ENCODE results near the gene FGF5.
"Not testable (repeated sequence)": the region's sequence is repeated elsewhere in the genome, so short reads cannot be mapped to it uniquely, and the experiment has no call there.

The FGF5 gene

GRCh38 chr4:80239480-80240150 is 26.8 kb upstream of the FGF5 start:
- H3K4me1 ChIP-seq (ENCODE audit: insufficient read depth, insufficient read length), result no peaks in the 10 kb centered on the region
- no peak for TF ChIP-seq YY1 (IDR thresholded peaks at IDR 0.05; ENCODE audit: insufficient read depth, insufficient read length)
- TF ChIP-seq ZNF274 (IDR thresholded peaks at IDR 0.05; ENCODE audit: low read depth, low read length), result no peak
- no peak for TF ChIP-seq SUZ12 (IDR thresholded peaks at IDR 0.05; ENCODE audit: extremely low read depth, insufficient read depth, insufficient read length)

GRCh38 chr4:80240976-80241375 is 25.5 kb upstream of the FGF5 start:
- H3K9me3 ChIP-seq (ENCODE audit: insufficient read depth, low read length), result no peaks in the 10 kb centered on the region
- H3K27me3 ChIP-seq (ENCODE audit: insufficient read depth, insufficient read length), result no peaks in the 10 kb centered on the region
- TF ChIP-seq SUZ12 (IDR thresholded peaks at IDR 0.05; ENCODE audit: extremely low read depth, insufficient read depth, insufficient read length), result no peak
- H3K4me1 ChIP-seq (ENCODE audit: insufficient read depth, insufficient read length), result no peaks in the 10 kb centered on the region
- H3K4me3 ChIP-seq (ENCODE audit: insufficient read length, low read depth), result no peak overlapping the region
- H3K36me3 ChIP-seq (ENCODE audit: insufficient read depth, insufficient read length, low read length), result no peaks in the 10 kb centered on the region
- no peak overlapping the region for H3K9ac ChIP-seq (ENCODE audit: insufficient read length, low read depth)
- DNase-seq (ENCODE audit: low read depth, low spot score), result no peak

More at GRCh38 chr4:80239480-80240150, 26.8 kb upstream of the FGF5 start:
- Histone ChIP-seq H3K9ac (ENCODE audit: insufficient read length, low read depth) (no peak overlapping the region), H3K4me3 (ENCODE audit: insufficient read length, low read depth) (no peak overlapping the region), H3K9me3 (ENCODE audit: insufficient read depth, low read length) (no peaks in the 10 kb centered on the region), H3K27me3 (ENCODE audit: insufficient read depth, insufficient read length) (no peaks in the 10 kb centered on the region), H3K36me3 (ENCODE audit: insufficient read depth, insufficient read length, low read length) (no peaks in the 10 kb centered on the region)
- no peak for DNase-seq (ENCODE audit: low read depth, low spot score)

- H3K9ac ChIP-seq (ENCODE audit: insufficient read length, low read depth), result no peak overlapping the region
- H3K4me3 ChIP-seq (ENCODE audit: insufficient read length, low read depth), result no peak overlapping the region
- DNase-seq (ENCODE audit: low read depth, low spot score), result no peak
- H3K27me3 ChIP-seq (ENCODE audit: insufficient read depth, insufficient read length), result no peaks in the 10 kb centered on the region
- no peaks in the 10 kb centered on the region for H3K4me1 ChIP-seq (ENCODE audit: insufficient read depth, insufficient read length)
- no peaks in the 10 kb centered on the region for H3K36me3 ChIP-seq (ENCODE audit: insufficient read depth, insufficient read length, low read length)
- TF ChIP-seq YY1 (IDR thresholded peaks at IDR 0.05; ENCODE audit: insufficient read depth, insufficient read length), result no peak
- TF ChIP-seq SUZ12 (IDR thresholded peaks at IDR 0.05; ENCODE audit: extremely low read depth, insufficient read depth, insufficient read length), result no peak
- TF ChIP-seq ZNF274 (IDR thresholded peaks at IDR 0.05; ENCODE audit: low read depth, low read length), result no peak
- H3K9me3 ChIP-seq (ENCODE audit: insufficient read depth, low read length), result no peaks in the 10 kb centered on the region
Measured at GRCh38 chr4:80243274-80244018, 23.0 kb upstream of the FGF5 start.

GRCh38 chr4:80247484-80247883 is 19.0 kb upstream of the FGF5 start:
- H3K36me3 ChIP-seq (ENCODE audit: insufficient read depth, insufficient read length, low read length); H3K4me1 ChIP-seq (ENCODE audit: insufficient read depth, insufficient read length); H3K4me3 ChIP-seq (ENCODE audit: insufficient read length, low read depth); H3K9ac ChIP-seq (ENCODE audit: insufficient read length, low read depth); H3K27me3 ChIP-seq (ENCODE audit: insufficient read depth, insufficient read length); DNase-seq (ENCODE audit: low read depth, low spot score); H3K9me3 ChIP-seq (ENCODE audit: insufficient read depth, low read length): not testable (repeated sequence)

GRCh38 chr4:80249144-80249543 is 17.3 kb upstream of the FGF5 start:
- no peaks in the 10 kb centered on the region for H3K27me3 ChIP-seq (ENCODE audit: insufficient read depth, insufficient read length)

GRCh38 chr4:80252427-80252826 is 14.0 kb upstream of the FGF5 start:
- TF ChIP-seq SUZ12 (IDR thresholded peaks at IDR 0.05; ENCODE audit: extremely low read depth, insufficient read depth, insufficient read length) (no peak), ZNF274 (IDR thresholded peaks at IDR 0.05; ENCODE audit: low read depth, low read length) (no peak), YY1 (IDR thresholded peaks at IDR 0.05; ENCODE audit: insufficient read depth, insufficient read length) (no peak)
- no peak for DNase-seq (ENCODE audit: low read depth, low spot score)

More at GRCh38 chr4:80249144-80249543, 17.3 kb upstream of the FGF5 start:
- H3K9me3 ChIP-seq (ENCODE audit: insufficient read depth, low read length), result no peaks in the 10 kb centered on the region
- no peaks in the 10 kb centered on the region for H3K36me3 ChIP-seq (ENCODE audit: insufficient read depth, insufficient read length, low read length)
- no peak overlapping the region for H3K4me3 ChIP-seq (ENCODE audit: insufficient read length, low read depth)
- no peak overlapping the region for H3K9ac ChIP-seq (ENCODE audit: insufficient read length, low read depth)
- TF ChIP-seq YY1 (IDR thresholded peaks at IDR 0.05; ENCODE audit: insufficient read depth, insufficient read length) (no peak), SUZ12 (IDR thresholded peaks at IDR 0.05; ENCODE audit: extremely low read depth, insufficient read depth, insufficient read length) (no peak), ZNF274 (IDR thresholded peaks at IDR 0.05; ENCODE audit: low read depth, low read length) (no peak)
- no peaks in the 10 kb centered on the region for H3K4me1 ChIP-seq (ENCODE audit: insufficient read depth, insufficient read length)
- no peak for DNase-seq (ENCODE audit: low read depth, low spot score)

GRCh38 chr4:80252953-80253352 is 13.5 kb upstream of the FGF5 start:
- H3K36me3 ChIP-seq (ENCODE audit: insufficient read depth, insufficient read length, low read length), result no peaks in the 10 kb centered on the region
- H3K27me3 ChIP-seq (ENCODE audit: insufficient read depth, insufficient read length), result no peaks in the 10 kb centered on the region
- no peak overlapping the region for H3K4me3 ChIP-seq (ENCODE audit: insufficient read length, low read depth)
- no peaks in the 10 kb centered on the region for H3K4me1 ChIP-seq (ENCODE audit: insufficient read depth, insufficient read length)
- H3K9ac ChIP-seq (ENCODE audit: insufficient read length, low read depth), result no peak overlapping the region
- TF ChIP-seq ZNF274 (IDR thresholded peaks at IDR 0.05; ENCODE audit: low read depth, low read length), result no peak
- no peak for TF ChIP-seq SUZ12 (IDR thresholded peaks at IDR 0.05; ENCODE audit: extremely low read depth, insufficient read depth, insufficient read length)
- H3K9me3 ChIP-seq (ENCODE audit: insufficient read depth, low read length), result no peaks in the 10 kb centered on the region
- no peak for DNase-seq (ENCODE audit: low read depth, low spot score)

More at GRCh38 chr4:80252427-80252826, 14.0 kb upstream of the FGF5 start:
- Histone ChIP-seq H3K36me3 (ENCODE audit: insufficient read depth, insufficient read length, low read length) (no peaks in the 10 kb centered on the region), H3K9ac (ENCODE audit: insufficient read length, low read depth) (no peak overlapping the region), H3K9me3 (ENCODE audit: insufficient read depth, low read length) (no peaks in the 10 kb centered on the region), H3K27me3 (ENCODE audit: insufficient read depth, insufficient read length) (no peaks in the 10 kb centered on the region), H3K4me3 (ENCODE audit: insufficient read length, low read depth) (no peak overlapping the region), H3K4me1 (ENCODE audit: insufficient read depth, insufficient read length) (no peaks in the 10 kb centered on the region)

Data from NT2/D1 (cell line).